Right ventricle myocardium inferior (tissue), 1 donor: Measurements from ENCODE around the gene DPP10. TPM values are rescaled to one million over a fixed set of nuclear protein-coding genes. Genes with fewer than 3 reads are reported as not detected.

Experiments
- ATAC-seq: fragments of 200-7000 bp; cut with Tn5 transposase; one replicate; pipeline ENCODE4 v1.9.1; 2020; ENCODE audit warnings: mild to moderate bottlenecking, moderate library complexity
- DNase-seq: peaks from one replicate; pipeline ENCODE4 v3.0.0; 2021; ENCODE audit errors: missing footprints
- intact Hi-C: fragments of 100-400 bp; cut with DNase I; formaldehyde crosslinking; loops from one replicate; pipeline ENCODE4 v1.11.0; 2022
- total RNA-seq: library from RNA; stranded (reverse); fragmentation: NEBNext Ultra II Directional; extraction: Animal tissue kit (Norgen Biotek cat#: 25700); gene quantifications from one replicate; pipeline ENCODE4 v1.2.1, GENCODE V29; 2021
- donor health status: DM: no; HTN: yes; CAD: no; lungs with severe emphysema.

Gene DPP10
- total RNA-seq, 1 donor from 2014 or later, result 0.05 TPM

DNA sequence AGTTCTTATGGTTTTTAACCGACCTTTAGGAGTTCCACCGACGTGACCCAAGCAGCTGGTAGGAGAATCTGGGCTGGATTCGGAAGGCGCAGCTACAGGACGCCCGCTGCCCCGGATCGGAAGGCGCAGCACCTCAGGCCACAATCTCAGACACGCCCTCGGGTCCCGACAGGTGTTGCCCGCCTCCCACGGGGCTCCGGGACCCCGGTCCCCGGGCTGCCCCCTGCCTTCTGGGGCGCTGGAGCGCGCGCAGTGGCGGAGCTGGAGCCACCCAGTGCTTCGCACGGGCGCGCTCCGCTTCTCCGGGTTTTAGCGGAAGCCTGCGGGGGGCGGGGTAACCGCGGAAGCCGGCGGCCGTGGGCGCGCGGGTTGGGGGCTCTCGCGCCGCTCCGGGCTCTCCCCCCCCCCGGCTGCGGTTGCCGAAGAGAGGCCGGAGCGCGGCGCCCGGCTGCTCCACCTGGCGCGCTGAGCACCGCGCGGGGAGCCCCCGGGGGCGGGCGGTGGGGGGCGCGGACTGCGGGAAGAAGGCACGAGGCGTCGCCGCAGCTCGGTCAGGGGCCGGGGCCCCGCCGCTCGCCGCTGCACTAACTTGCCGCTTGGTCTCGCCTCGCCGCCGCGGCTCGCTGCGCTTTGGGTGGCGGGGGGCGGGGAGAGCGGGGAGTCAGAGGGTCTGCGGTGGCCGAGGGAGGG is 718.8 kb downstream of the DPP10 start:
- intact Hi-C loops, result no loop called here
- no peak for ATAC-seq

DNA sequence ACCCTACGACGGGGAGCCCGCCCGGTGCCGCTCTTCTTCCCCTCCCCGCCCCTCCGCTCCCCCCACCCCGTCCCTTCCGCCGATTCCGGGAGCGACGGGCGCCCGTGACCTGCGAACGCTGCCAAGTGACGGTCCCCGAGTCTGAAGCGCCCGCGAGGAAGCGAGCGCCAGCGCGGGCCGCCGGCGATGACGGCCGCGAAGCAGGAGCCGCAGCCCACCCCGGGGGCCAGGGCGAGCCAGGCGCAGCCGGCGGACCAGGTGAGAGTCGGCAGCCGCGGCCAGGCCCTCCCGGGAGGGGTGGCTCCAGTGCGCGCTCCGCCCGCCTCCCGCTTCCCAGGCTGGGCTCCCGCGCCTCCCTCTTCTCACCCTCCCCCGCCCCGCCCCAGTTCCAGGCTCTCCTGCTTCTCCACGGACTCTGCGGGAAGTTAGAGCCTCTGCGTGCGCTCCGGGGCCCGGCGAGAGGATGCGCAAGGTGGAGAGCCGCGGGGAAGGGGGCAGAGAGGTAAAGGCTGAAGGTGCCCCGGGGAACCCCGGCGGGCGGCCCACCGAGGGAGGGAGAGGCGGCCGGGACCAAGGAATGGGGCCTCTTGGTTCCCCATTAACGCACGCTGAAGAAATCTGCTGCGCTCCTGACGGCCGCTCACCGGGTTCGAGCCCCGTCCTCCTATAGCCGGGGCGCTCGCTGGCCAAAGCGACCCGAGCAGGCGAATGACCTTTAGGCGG is 719.5 kb downstream of the DPP10 start:
- ATAC-seq, result peak; percentile 42
- intact Hi-C loops, result no loop called here

More for the DNA sequence above, 718.8 kb downstream of the DPP10 start:
- no peak for DNase-seq

DNA sequence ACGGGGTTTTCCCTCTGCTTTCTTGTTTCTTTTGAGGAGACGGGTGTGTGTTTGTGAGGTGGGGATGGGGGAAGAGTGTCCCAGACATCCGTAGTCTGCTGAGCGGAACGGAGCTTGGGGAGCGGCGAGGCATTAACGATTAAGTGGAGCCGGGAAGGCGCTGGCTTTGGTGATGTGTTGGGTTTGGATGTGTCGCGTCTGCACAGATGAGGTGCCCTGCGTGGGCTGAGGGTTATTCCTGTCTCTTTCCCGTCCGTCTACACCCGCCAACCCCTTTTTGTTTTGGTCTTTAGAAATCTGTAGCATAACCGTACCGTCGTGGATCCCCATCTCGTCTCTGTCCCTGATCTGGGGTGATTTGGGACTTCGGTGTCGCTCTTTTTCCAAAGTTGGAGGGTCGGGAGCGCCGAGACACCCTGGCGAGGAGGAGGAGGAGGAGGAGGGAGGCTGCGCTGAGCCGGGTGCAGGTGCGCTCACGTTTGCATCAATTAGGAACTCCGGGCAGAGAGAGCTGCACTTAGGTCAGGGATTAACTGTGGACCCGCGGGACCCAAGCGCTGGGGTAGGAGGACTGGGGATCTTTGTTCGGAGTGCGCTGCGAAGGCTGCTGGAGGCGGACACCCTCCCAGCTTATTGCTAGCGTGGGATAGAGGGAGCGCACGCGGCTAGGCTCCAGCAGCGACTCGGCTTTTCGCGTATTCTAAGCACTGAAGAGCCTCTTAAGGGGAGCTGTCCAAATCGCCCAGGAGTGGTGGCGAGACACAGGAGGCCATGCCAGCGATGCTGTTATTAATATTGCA is 720.3 kb downstream of the DPP10 start:
- ATAC-seq, result no peak
- intact Hi-C loops, result no loop called here
- DNase-seq, result no peak

More for the DNA sequence above, 719.5 kb downstream of the DPP10 start:
- DNase-seq, result no peak

DNA sequence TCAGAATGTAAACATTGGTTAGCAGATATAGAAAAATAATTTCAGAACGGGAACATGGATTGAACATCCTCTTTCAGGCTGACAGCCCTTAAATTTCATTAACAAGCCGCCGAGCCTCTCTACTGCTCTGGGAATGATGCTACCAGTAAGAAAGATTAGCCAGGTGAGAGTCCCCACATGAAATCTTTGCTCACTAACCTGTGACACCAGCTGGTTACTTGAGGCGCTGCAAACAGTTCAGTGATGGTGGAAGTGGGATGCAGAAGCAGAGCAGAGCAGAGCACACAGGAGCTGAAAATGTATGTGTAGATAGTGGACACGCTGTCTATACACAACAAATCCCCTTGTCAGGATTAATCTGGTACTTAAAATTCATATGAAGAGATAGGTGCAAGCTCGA is 721.1 kb downstream of the DPP10 start:
- no peak for ATAC-seq
- intact Hi-C loops, result no loop called here
- DNase-seq, result no peak

DNA sequence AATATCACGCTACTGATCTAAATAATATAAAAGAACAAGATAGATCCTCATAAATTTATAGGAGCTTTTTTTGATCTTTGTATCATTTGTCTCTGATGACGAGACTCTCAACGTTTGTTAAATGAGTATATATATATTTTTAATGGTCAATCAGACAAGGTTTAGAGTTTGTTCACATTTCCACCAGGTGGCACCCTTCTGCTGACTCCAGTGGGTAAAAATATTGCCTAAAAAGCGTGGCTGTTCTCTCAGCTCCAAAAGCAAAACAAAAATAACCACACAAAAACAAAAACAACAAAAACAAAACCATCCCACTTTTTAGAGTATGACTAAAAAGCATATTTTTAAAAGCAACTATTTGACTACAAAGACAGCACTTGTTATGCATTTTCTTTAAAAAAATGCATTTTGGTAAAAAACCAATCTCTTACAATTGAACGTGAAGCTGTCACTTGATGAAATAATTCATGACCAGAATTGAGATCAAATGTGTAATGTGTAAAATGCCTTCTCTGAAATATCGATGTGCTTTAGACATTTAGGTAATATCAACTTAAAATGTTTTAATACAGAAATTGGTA is 723.2 kb downstream of the DPP10 start:
- DNase-seq (no peak), ATAC-seq (no peak)
- intact Hi-C loops, result no loop called here

DNA sequence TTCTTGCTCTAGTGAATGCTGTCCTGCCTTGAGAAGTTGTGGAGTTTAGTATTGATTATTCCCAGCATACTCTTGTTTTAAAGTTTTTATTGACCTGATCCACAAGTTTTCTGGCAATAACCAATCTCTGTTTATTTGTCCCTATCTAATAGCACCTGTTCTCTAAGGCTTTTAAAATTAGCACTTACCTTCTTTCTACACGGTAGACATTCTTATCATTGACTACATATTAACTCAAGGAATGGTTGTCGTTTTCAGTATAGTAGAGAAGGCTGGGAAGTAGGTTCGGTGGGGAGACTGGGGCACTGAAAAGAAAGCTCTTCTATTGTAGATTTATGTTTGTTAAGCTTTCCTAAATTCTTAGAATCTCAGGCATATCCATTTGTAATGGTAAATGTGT is 726.0 kb downstream of the DPP10 start:
- intact Hi-C loops, result no loop called here
- ATAC-seq, result no peak
- DNase-seq, result no peak

DNA sequence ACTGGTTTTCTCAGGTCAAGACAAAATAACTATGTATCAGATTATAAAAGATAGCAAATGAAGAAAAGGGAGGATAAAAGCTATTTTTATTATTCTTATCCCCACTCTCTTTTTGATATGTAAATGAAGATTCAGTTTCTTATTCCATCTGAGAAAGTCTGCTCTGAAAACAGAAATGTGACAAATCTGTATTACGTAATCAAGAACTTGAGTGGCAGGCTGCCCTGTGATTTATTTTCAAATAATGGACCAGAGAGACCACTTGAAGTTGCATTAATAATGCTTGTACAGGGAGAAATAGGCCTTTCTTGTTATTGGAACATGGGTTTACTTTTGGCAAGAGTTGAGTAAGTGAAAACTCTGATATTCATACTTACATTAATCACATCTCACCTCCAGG is 727.4 kb downstream of the DPP10 start:
- DNase-seq, result no peak
- no peak for ATAC-seq
- intact Hi-C loops, result no loop called here

DNA sequence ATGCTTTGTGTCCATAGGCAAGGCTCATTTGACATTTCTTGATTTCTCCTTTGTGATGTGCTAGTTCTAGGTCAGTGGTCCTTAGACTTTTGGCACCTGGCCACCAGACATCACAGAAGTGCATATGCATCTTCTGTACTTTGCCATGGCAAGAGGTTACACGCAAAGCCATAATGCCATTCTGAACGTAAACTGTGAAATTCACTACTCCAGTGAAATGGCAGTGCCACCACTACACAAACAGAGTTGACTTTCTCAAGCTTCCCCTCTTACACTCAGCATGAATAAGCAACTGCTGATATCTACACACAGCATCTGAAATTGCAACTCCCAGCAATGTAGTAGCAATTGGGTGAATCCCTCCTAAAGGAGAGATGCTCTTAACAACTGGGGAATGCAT is 729.3 kb downstream of the DPP10 start:
- intact Hi-C loops, result no loop called here
- DNase-seq (no peak), ATAC-seq (no peak)

DNA sequence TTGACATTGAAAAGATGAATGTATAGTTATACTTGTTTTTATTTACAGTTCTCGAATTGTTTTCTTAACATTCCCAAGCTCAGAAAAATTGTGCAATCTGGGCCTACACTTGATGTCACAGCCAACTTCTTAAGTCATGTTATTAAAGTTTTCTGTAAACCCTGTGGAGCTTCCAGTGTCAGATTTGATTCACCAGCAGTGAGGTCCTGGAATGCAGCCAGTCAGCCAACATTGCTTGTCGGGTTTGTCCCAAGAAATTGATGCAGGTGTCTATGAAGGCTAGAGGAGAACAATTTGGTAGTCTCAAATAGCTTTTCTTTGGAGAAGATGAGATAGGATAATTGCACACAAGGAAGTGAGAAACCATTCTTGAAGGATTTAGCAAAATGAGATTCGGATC is 732.2 kb downstream of the DPP10 start:
- intact Hi-C loops, result no loop called here
- ATAC-seq, result no peak
- no peak for DNase-seq

DNA sequence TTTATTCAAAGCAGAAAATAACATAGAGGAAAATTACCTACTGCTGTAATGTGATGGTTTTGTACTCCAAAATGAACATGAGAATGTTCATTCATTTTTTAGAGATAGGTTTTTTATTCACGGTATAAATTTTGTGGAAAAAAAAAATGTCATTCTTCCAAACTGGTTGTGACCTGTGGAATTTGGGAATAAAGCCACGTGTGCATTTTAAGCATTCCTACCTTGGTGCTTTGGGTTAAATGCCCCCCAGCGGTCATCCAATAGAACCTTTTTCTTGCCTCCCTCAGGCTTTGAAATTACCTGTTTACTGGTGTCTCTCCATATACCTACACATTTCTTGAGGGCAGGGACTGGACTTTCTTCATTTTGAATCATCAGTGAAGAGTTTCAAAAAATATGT is 740.7 kb downstream of the DPP10 start:
- no peak for ATAC-seq
- intact Hi-C loops, result no loop called here

DNA sequence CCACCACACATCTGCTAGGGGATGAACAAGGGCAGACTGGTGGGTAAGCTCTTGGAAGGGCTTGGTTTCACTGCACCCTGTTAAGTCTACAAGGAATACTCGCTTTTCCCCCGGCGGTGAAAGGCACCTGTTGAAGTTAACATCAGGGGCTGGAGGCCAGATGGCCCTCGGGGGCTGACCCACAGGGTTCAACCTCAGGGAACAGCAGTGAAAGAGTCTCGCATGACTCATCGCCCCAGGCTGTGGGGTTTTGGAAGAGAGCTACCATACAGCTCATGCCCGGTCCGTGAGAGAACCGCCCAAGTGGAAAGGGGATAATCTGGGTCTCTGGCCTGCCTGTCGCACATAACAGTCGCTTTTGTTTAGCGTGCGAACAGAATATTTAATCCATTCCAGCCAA is 748.0 kb downstream of the DPP10 start:
- DNase-seq, result no peak
- intact Hi-C loops, result no loop called here
- ATAC-seq, result no peak

More for the DNA sequence above, 740.7 kb downstream of the DPP10 start:
- no peak for DNase-seq

DNA sequence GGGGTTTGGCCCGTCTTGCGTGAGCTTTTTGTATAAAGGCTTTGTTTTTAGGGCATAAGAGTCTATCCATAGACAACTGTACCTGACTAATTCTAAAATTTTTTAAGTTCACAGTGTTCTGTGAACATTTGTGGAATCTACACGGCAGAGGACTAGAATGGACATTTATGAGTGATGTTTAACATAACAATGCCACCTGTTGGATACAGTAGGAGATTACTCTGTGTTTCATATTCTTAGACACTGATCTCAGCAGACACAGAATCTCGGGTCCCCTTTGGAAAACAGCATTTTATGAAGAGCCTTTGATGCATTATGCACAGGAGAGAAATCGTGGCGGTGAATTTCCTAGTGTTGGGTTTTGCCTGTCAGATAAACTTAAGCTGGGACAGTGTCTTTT is 752.2 kb downstream of the DPP10 start:
- DNase-seq, result no peak
- intact Hi-C loops, result no loop called here
- no peak for ATAC-seq

DNA sequence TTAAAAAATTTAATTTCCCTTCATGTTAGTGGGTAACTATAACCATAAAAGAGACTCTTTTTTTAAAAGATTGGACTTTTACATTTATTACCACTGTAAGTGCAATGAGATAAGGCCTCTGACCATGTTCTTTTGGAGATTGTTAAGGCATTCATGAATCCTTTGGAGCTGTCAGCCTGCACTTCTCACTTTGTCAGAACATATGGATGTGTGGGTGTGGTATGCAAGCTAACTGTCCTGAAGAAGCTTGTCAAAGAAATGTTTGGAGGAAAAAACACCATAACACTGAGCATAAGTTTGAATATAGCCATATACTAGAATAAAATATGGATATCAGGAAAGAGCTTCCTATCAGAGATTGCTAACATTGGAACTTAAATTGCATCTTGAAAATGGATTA is 754.1 kb downstream of the DPP10 start:
- DNase-seq (no peak), ATAC-seq (no peak)
- intact Hi-C loops, result no loop called here

DNA sequence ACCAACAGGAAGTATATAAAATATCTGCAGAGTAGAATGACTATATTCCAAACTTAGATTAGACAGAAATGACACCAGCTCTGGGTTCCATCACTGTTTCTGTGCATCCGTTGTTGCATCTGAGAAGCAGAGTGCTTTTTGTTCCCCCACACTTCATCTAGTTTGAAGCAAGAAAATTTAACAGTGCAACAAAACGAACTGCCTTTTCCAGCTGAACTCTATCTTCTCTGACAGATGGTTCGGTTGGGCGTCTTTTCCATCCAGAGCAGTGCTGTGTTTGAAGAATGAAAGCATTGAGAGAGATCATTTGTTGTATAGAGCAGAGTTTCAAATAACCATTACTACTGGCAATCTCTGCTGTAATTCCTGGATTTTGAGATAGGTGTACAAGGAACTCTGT is 757.5 kb downstream of the DPP10 start:
- ATAC-seq, result no peak
- no peak for DNase-seq

DNA sequence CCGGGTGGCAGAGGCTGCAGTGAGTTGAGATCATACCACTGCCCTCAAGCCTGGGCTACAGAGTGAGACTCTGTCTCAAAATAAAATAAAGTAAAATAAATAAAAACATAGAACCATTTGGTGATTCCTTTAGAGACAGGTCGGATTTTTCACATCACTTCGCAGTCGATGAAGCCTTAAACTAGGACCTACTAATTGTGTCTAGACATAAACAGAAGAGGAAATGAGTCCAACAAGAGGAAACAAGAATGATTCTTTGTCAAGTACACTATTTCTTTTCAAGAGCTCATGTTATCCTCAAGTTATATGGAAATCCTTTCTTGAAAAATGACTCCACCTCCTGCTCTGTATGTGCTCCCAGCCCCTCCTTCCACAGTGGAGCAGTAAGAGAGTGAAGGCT is 758.9 kb downstream of the DPP10 start:
- intact Hi-C loops, result no loop called here
- no peak for DNase-seq
- no peak for ATAC-seq

More for the DNA sequence above, 757.5 kb downstream of the DPP10 start:
- intact Hi-C loops, result no loop called here

DNA sequence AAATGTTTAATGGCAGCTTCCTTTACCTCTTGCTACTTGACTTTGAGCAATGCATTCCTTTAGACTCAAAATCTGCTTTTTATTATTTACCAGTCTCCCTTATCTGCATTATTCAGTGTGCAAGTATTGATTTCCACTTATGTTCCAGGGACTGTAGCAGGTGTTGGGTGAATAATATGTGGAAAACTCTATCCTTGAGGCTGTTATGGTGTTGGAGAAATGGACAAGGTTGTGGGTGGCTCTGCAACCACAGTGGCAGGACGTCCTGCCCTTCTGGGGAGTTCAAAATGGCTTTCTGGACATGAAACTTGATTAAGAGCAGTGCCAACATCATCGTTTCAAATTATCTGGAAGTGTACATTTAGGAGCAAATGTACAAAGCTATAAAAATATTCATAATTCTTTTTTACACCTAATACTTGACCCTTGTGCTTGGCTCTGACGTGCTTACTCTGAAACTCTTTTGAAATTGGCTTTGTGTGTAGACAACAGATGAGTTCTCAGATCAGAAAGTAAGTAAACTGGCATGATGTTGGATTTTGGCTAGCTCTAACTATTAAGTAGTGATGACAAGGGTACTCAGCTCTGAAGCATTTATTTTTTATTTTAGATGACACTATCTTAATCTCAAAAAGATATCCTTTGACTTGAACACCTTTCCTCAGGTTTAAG is 766.2 kb downstream of the DPP10 start:
- no peak for ATAC-seq
- no peak for DNase-seq
- intact Hi-C loops, result no loop called here

DNA sequence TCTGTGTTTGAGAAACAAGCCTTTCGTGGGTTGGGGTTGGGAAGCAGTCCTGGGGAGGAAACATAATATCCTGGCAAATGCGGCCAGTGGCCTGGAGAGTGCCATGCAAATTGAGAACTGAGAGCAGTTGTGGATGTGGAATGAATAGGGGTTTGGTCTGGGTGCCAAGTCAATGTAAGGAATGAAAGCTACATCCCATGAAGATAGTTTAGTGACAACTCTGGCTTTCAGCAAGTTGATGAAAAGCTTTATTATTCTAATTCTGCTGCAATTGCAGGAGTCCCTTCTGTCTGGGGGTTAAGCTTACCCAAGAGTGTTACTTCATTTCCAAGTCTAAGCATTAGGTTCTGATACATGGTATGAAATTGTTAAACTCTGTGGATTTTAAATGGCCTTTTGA is 771.6 kb downstream of the DPP10 start:
- ATAC-seq (no peak), DNase-seq (no peak)
- intact Hi-C loops, result no loop called here

DNA sequence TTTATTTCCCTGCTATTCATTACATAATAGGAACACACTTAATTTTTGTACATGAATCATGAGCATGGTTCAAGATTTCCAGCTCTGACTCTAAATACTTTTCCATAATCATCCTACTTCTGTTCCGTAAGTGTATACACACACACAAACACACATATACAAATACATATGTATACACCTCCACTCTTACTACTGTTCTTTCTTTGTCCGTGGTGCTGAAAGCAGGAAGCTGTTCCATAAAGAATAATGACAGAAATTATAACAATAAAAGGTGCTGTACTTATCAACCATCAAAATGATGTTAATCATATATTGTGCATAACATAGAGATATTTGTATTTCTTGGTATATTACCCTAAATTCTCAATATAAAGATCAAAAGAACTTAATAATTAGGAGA is 776.9 kb downstream of the DPP10 start:
- ATAC-seq, result no peak
- intact Hi-C loops, result no loop called here
- DNase-seq, result no peak

DNA sequence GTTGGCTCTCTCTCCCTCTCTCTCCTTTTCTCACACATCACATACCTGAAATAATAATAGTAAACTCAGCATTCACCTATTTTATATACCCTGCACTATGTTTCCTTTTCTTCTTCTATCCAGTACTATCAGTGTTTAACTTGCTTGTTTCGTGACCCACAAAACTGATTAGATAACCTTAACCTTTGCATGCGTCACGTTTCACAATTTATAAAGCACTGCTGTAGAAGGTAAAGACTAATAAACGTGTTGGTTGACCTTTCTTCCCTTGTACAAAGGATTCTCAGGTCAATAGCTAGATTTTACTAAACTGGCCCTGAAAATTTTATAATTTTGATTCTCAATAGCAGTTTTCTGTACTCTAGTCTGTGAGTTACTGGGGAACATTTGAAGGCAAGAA is 791.7 kb downstream of the DPP10 start:
- ATAC-seq (no peak), DNase-seq (no peak)
- intact Hi-C loops, result no loop called here
